ENCODE data around the gene SMARCAL1. TPM values are rescaled to one million over a fixed set of nuclear protein-coding genes. Genes with fewer than 3 reads are reported as not detected.

The SMARCAL1 gene
- total RNA-seq, 4 donors from 2014 or later = 6.3 to 15.8 (median 11.6) TPM

- DNase-seq (ENCODE audit: extremely low spot score) = no peak
- Histone ChIP-seq H3K27me3 (no peaks in the 10 kb centered on the region), H3K9me3 (no peaks in the 10 kb centered on the region), H3K27ac (replicated peaks in 1 of 4) (no peak overlapping the region), H3K4me1 (no peaks in the 10 kb centered on the region), H3K36me3 (peaks cover 49 to 98% (median 77%) of the 10 kb centered on the region in 4 donors), H3K4me3 (no peak overlapping the region)
- intact Hi-C loops (cut with DNase I) = no loop called here
- TF ChIP-seq CTCF (IDR thresholded peaks at IDR 0.05) (no peak), POLR2A (IDR thresholded peaks at IDR 0.05; ENCODE audit: low read depth) (no peak), EP300 (IDR thresholded peaks at IDR 0.05) (no peak), POLR2AphosphoS5 (IDR thresholded peaks at IDR 0.05) (no peak)
Observed at GRCh38 chr2:216448829-216449228, 36.5 kb downstream of the SMARCAL1 start.

- TF ChIP-seq POLR2AphosphoS5 (IDR thresholded peaks at IDR 0.05) (no peak), EP300 (IDR thresholded peaks at IDR 0.05) (no peak), CTCF (IDR thresholded peaks at IDR 0.05) (no peak), POLR2A (IDR thresholded peaks at IDR 0.05; ENCODE audit: low read depth) (no peak)
- intact Hi-C loops (cut with DNase I) = no loop called here
Observed at GRCh38 chr2:216450346-216450745, 38.1 kb downstream of the SMARCAL1 start.

GRCh38 chr2:216450784-216451183 is 38.5 kb downstream of the SMARCAL1 start:
- WGBS = 100% methylated on average over 1 of the region's 7 CpGs
- no peak overlapping the region for H3K27ac ChIP-seq (replicated peaks in 1 of 4)
- no peaks in the 10 kb centered on the region for H3K4me1 ChIP-seq
- H3K4me3 ChIP-seq = no peak overlapping the region
- intact Hi-C loops (cut with DNase I) = no loop called here
- H3K9me3 ChIP-seq = no peaks in the 10 kb centered on the region
- H3K27me3 ChIP-seq = no peaks in the 10 kb centered on the region
- DNase-seq (ENCODE audit: extremely low spot score) = no peak
- TF ChIP-seq CTCF (IDR thresholded peaks at IDR 0.05) = no peak
- TF ChIP-seq POLR2A (IDR thresholded peaks at IDR 0.05; ENCODE audit: low read depth) = no peak
- TF ChIP-seq POLR2AphosphoS5 (IDR thresholded peaks at IDR 0.05) = no peak
- H3K36me3 ChIP-seq = peaks cover 55 to 97% (median 89%) of the 10 kb centered on the region in 4 donors

More at GRCh38 chr2:216450346-216450745, 38.1 kb downstream of the SMARCAL1 start:
- no peaks in the 10 kb centered on the region for H3K27me3 ChIP-seq
- no peaks in the 10 kb centered on the region for H3K9me3 ChIP-seq
- H3K36me3 ChIP-seq = peaks cover 55 to 100% (median 88%) of the 10 kb centered on the region in 4 donors
- no peak for DNase-seq (ENCODE audit: extremely low spot score)
- H3K27ac ChIP-seq (replicated peaks in 1 of 4) = no peak overlapping the region
- H3K4me1 ChIP-seq = no peaks in the 10 kb centered on the region
- H3K4me3 ChIP-seq = no peak overlapping the region

- H3K4me1 ChIP-seq = no peaks in the 10 kb centered on the region
- no peak overlapping the region for H3K27ac ChIP-seq (replicated peaks in 1 of 4)
- no peaks in the 10 kb centered on the region for H3K9me3 ChIP-seq
- no peaks in the 10 kb centered on the region for H3K27me3 ChIP-seq
- intact Hi-C loops (cut with DNase I) = no loop called here
- H3K4me3 ChIP-seq = no peak overlapping the region
- DNase-seq (ENCODE audit: extremely low spot score) = no peak
- peaks cover 25 to 64% (median 57%) of the 10 kb centered on the region in 4 donors for H3K36me3 ChIP-seq
- 98% methylated on average over 4 of the region's 4 CpGs for WGBS
- no peak for TF ChIP-seq POLR2A (IDR thresholded peaks at IDR 0.05; ENCODE audit: low read depth)
- no peak for TF ChIP-seq CTCF (IDR thresholded peaks at IDR 0.05)
- no peak for TF ChIP-seq EP300 (IDR thresholded peaks at IDR 0.05)
- TF ChIP-seq POLR2AphosphoS5 (IDR thresholded peaks at IDR 0.05) = no peak
Observed at GRCh38 chr2:216453955-216454614, 41.8 kb downstream of the SMARCAL1 start.

GRCh38 chr2:216463148-216463547 is 50.9 kb downstream of the SMARCAL1 start:
- DNase-seq (ENCODE audit: extremely low spot score) = no peak
- intact Hi-C loops (cut with DNase I) = no loop called here
- Histone ChIP-seq H3K36me3 (peaks cover 6 to 32% (median 12%) of the 10 kb centered on the region in 4 donors), H3K9me3 (no peaks in the 10 kb centered on the region), H3K4me1 (no peaks in the 10 kb centered on the region), H3K4me3 (no peak overlapping the region), H3K27me3 (no peaks in the 10 kb centered on the region), H3K27ac (replicated peaks in 1 of 4) (no peak overlapping the region)
- 73% methylated on average over 1 of the region's 2 CpGs for WGBS
- TF ChIP-seq CTCF (IDR thresholded peaks at IDR 0.05) (no peak), EP300 (IDR thresholded peaks at IDR 0.05) (no peak)

All from esophagus muscularis mucosa (tissue), 4 donors.